ENCODE data around the gene KLHL17.

KLHL17 gene

DNA sequence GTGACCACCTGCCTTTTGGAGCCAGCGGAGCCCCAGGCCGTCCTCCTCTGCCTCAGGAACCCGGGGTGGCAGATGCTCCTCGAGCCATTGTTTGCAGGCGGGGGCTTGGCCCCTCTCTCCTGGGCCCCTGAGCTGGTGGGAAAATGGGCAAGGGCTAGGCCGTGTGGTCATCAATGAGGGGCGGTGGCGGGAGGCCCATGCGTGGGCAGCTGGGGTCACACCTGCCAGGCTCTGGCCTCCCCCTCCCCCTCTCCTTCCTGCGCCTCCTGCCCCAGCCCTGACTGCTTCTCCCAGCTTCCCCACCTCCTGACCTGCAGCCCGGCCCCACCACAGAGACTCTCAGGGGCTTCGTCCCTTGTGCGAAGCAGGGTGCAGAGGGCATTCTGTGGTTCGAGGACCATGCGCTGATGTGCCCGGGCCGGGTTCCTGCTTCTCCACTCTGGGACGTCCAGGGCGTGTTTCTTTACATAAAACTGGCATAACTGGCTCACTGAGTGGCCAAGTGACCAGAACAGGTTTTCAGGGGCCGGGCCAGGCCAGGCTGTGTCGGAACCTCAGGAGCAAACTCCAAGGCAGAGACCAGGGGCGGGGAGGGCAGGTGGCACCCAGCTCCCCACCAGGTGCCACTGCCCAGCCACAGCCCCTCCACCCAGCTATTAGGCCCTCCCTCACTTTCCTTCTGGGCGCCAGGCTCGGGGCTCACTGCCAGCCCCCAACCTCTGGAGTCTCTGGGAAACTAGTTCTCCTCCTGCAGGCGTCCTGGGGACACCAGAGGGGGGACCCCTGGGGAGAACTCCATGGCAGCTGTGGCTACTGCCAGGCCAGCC lies 27.4 kb upstream of the KLHL17 start:
- peaks cover 93% of the 10 kb centered on the region for H3K27me3 ChIP-seq (ENCODE audit: control insufficient read depth, insufficient read depth, low read length)
- no peaks in the 10 kb centered on the region for H3K9me3 ChIP-seq (ENCODE audit: control insufficient read depth, low read depth, low read length)
- no peak overlapping the region for H3K9ac ChIP-seq (ENCODE audit: low read length)
- H3K4me3 ChIP-seq (ENCODE audit: low read length): no peak overlapping the region
- no peaks in the 10 kb centered on the region for H3K4me1 ChIP-seq (ENCODE audit: control insufficient read depth, low read depth, low read length)
- H3K27ac ChIP-seq (ENCODE audit: low read length): no peak overlapping the region
- no peaks in the 10 kb centered on the region for H3K36me3 ChIP-seq (ENCODE audit: control insufficient read depth, low read depth, low read length)

DNA sequence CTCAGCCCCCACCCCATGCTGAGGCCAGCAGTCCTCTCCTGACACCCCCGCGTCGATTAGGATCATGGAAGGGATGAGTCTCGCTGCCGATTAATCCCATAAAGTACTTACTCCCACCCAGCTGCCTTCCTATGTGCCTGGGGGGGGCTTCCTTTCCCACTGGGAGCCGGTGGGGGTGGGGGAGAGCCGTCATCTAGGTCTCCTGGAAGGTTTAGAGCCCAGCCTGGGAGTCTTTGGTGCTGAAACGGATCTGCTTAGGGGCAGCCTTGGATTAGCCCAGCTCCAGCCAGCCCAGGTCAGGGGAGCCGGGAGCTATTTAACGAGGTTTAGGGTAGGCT lies 26.8 kb upstream of the KLHL17 start:
- Histone ChIP-seq H3K9ac (ENCODE audit: low read length) (no peak overlapping the region), H3K36me3 (ENCODE audit: control insufficient read depth, low read depth, low read length) (no peaks in the 10 kb centered on the region), H3K9me3 (ENCODE audit: control insufficient read depth, low read depth, low read length) (no peaks in the 10 kb centered on the region), H3K4me1 (ENCODE audit: control insufficient read depth, low read depth, low read length) (no peaks in the 10 kb centered on the region), H3K4me3 (ENCODE audit: low read length) (no peak overlapping the region), H3K27me3 (ENCODE audit: control insufficient read depth, insufficient read depth, low read length) (peaks cover 93% of the 10 kb centered on the region), H3K27ac (ENCODE audit: low read length) (no peak overlapping the region)

- Histone ChIP-seq H3K4me3 (ENCODE audit: low read length) (no peak overlapping the region), H3K4me1 (ENCODE audit: control insufficient read depth, low read depth, low read length) (no peaks in the 10 kb centered on the region), H3K36me3 (ENCODE audit: control insufficient read depth, low read depth, low read length) (no peaks in the 10 kb centered on the region), H3K27me3 (ENCODE audit: control insufficient read depth, insufficient read depth, low read length) (peaks cover 93% of the 10 kb centered on the region), H3K9me3 (ENCODE audit: control insufficient read depth, low read depth, low read length) (no peaks in the 10 kb centered on the region), H3K9ac (ENCODE audit: low read length) (no peak overlapping the region), H3K27ac (ENCODE audit: low read length) (no peak overlapping the region)
Observed at GRCh38 chr1:934991-935750, 25.2 kb upstream of the KLHL17 start.

DNA sequence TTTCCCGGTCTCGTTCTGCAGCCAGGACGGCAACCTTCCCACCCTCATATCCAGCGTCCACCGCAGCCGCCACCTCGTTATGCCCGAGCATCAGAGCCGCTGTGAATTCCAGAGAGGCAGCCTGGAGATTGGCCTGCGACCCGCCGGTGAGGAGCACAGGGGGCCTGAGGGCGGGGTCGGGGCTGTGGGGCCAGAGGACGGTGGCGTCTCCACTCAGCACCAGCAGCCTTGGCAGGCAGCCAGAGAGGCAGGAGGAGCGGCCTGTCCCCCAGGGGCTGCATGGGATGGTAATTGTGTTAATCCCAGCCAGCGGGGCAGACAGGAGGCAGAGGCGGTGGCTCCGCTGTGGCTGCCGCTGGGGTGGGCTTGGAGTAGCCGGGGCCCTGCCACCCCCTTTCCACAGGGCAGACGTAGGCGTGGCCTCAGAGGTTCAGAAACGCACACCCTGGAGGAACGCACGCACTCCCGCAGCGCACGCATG lies 24.6 kb upstream of the KLHL17 start:
- H3K9me3 ChIP-seq (ENCODE audit: control insufficient read depth, low read depth, low read length): no peaks in the 10 kb centered on the region
- peaks cover 93% of the 10 kb centered on the region for H3K27me3 ChIP-seq (ENCODE audit: control insufficient read depth, insufficient read depth, low read length)
- no peak overlapping the region for H3K4me3 ChIP-seq (ENCODE audit: low read length)

DNA sequence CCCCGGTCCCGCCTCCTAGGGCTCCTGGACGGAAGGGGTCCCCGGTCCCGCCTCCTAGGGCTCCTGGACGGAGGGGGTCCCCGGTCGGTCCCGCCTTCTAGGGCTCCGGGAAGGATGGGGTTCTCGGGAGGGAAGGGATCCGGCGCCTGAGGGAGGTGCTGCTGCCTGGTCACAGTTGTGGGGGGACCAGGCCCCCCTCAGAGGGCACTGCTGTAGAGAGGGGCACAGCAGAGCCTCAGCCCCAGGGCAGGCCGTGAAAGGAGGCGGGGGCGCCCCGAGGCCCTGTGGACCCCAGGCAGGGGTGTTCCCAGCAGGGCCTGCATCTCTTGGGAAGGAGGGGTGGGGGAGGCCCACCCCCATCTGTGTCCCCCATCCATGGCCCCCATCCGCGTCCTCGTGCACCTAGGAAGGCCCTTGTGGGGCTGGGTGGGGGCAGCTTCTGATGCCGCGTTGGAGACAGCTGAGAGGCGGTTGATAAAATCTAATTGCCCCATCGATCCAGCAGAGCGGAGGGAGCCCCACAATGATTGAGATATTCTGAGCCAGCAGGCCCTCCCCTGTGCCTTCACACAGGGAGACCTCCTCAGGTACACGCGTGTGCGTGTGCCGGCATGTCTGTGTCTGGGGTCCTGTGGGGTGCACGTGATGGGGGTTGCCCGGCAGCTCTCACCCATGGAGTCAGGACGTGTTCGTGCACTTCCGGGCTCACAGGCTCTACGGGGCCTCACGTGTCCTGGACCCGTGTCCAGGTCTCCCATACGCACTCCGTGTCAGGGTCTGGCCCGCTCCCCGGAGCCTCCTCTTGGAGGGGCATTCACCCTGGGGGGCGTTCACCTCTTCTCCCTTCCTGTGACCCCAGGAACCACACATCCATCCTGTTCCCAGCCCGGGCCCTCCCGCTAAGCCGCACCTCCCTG lies 23.8 kb upstream of the KLHL17 start:
- H3K9me3 ChIP-seq (ENCODE audit: control insufficient read depth, low read depth, low read length): no peaks in the 10 kb centered on the region
- H3K27me3 ChIP-seq (ENCODE audit: control insufficient read depth, insufficient read depth, low read length): peaks cover 93% of the 10 kb centered on the region
- no peaks in the 10 kb centered on the region for H3K36me3 ChIP-seq (ENCODE audit: control insufficient read depth, low read depth, low read length)
- H3K4me1 ChIP-seq (ENCODE audit: control insufficient read depth, low read depth, low read length): no peaks in the 10 kb centered on the region
- H3K27ac ChIP-seq (ENCODE audit: low read length): no peak overlapping the region
- H3K9ac ChIP-seq (ENCODE audit: low read length): no peak overlapping the region
- no peak overlapping the region for H3K4me3 ChIP-seq (ENCODE audit: low read length)

More for the DNA sequence above, 24.6 kb upstream of the KLHL17 start:
- no peak overlapping the region for H3K27ac ChIP-seq (ENCODE audit: low read length)
- H3K9ac ChIP-seq (ENCODE audit: low read length): no peak overlapping the region
- H3K36me3 ChIP-seq (ENCODE audit: control insufficient read depth, low read depth, low read length): no peaks in the 10 kb centered on the region
- H3K4me1 ChIP-seq (ENCODE audit: control insufficient read depth, low read depth, low read length): no peaks in the 10 kb centered on the region

GRCh38 chr1:937521-937920 lies 22.9 kb upstream of the KLHL17 start:
- peaks cover 93% of the 10 kb centered on the region for H3K27me3 ChIP-seq (ENCODE audit: control insufficient read depth, insufficient read depth, low read length)
- no peaks in the 10 kb centered on the region for H3K9me3 ChIP-seq (ENCODE audit: control insufficient read depth, low read depth, low read length)
- H3K4me3 ChIP-seq (ENCODE audit: low read length): no peak overlapping the region
- H3K4me1 ChIP-seq (ENCODE audit: control insufficient read depth, low read depth, low read length): no peaks in the 10 kb centered on the region
- no peak overlapping the region for H3K9ac ChIP-seq (ENCODE audit: low read length)
- no peak overlapping the region for H3K27ac ChIP-seq (ENCODE audit: low read length)
- H3K36me3 ChIP-seq (ENCODE audit: control insufficient read depth, low read depth, low read length): no peaks in the 10 kb centered on the region

DNA sequence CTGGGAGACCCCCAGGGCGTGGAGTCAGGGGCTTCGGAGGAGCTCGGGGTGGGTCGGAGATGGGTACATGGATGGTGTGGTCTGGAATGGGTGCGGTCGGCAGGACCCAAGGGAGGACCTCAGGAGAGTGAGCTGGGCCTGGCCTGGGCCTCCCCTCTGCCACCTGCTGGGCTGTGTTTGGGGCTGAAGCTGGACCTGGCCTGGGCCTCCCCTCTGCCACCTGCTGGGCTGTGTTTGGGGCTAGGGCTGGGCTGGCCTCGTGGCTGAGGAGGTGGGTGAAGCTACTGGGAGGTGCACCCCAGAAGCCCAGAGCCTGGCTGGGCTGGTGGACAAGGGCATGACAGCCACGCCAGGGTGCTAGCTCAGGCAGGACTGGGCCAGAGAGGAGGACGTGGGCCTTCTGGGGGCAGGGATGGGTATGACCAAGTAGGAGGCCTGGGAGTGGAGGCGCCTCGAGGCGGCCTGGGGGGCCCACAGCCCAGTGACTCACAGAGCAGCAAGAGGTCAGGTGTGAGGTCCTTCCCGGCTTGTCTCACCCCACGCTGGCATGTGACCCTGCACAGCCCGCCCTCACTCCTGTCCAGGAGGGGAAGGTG lies 22.2 kb upstream of the KLHL17 start:
- Histone ChIP-seq H3K9me3 (ENCODE audit: control insufficient read depth, low read depth, low read length) (no peaks in the 10 kb centered on the region), H3K27me3 (ENCODE audit: control insufficient read depth, insufficient read depth, low read length) (peaks cover 93% of the 10 kb centered on the region), H3K9ac (ENCODE audit: low read length) (no peak overlapping the region), H3K36me3 (ENCODE audit: control insufficient read depth, low read depth, low read length) (no peaks in the 10 kb centered on the region), H3K4me3 (ENCODE audit: low read length) (no peak overlapping the region), H3K27ac (ENCODE audit: low read length) (no peak overlapping the region), H3K4me1 (ENCODE audit: control insufficient read depth, low read depth, low read length) (no peaks in the 10 kb centered on the region)

DNA sequence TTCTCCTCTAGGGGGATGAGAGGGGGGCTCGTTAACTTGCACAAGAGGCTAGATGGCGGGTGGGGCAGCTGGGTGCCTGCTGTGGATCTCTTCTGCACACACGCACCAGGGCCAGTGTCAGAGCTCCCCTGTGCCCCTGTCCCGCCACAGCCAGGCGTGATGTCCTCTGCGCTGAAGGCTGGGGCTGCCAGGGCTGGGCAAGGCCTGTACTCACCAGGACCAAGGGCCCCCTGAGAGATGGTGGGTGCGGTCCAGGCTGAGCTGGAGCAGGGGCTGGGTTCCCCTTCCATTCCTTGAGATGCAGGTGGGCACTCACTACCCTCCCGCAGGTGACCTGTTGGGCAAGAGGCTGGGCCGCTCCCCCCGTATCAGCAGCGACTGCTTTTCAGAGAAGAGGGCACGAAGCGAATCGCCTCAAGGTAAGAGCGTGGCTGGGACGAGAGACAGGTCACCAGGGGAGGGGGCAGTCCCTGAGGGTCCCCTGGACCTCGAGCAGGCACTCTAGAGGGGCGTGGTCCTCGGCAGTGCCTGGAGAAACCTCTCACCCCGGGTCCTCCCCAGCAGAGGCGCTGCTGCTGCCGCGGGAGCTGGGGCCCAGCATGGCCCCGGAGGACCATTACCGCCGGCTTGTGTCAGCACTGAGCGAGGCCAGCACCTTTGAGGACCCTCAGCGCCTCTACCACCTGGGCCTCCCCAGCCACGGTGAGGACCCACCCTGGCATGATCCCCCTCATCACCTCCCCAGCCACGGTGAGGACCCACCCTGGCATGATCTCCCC lies 21.5 kb upstream of the KLHL17 start:
- Histone ChIP-seq H3K4me3 (ENCODE audit: low read length) (no peak overlapping the region), H3K9ac (ENCODE audit: low read length) (no peak overlapping the region), H3K27ac (ENCODE audit: low read length) (no peak overlapping the region), H3K27me3 (ENCODE audit: control insufficient read depth, insufficient read depth, low read length) (peaks cover 93% of the 10 kb centered on the region), H3K4me1 (ENCODE audit: control insufficient read depth, low read depth, low read length) (no peaks in the 10 kb centered on the region), H3K9me3 (ENCODE audit: control insufficient read depth, low read depth, low read length) (no peaks in the 10 kb centered on the region), H3K36me3 (ENCODE audit: control insufficient read depth, low read depth, low read length) (no peaks in the 10 kb centered on the region)

- Histone ChIP-seq H3K4me3 (ENCODE audit: low read length) (no peak overlapping the region), H3K9me3 (ENCODE audit: control insufficient read depth, low read depth, low read length) (no peaks in the 10 kb centered on the region), H3K27ac (ENCODE audit: low read length) (no peak overlapping the region), H3K27me3 (ENCODE audit: control insufficient read depth, insufficient read depth, low read length) (peaks cover 100% of the 10 kb centered on the region), H3K4me1 (ENCODE audit: control insufficient read depth, low read depth, low read length) (no peaks in the 10 kb centered on the region), H3K36me3 (ENCODE audit: control insufficient read depth, low read depth, low read length) (no peaks in the 10 kb centered on the region), H3K9ac (ENCODE audit: low read length) (no peak overlapping the region)
Observed at GRCh38 chr1:939511-940106, 20.8 kb upstream of the KLHL17 start.
